ENCODE results near the gene HPSE2.

DNA sequence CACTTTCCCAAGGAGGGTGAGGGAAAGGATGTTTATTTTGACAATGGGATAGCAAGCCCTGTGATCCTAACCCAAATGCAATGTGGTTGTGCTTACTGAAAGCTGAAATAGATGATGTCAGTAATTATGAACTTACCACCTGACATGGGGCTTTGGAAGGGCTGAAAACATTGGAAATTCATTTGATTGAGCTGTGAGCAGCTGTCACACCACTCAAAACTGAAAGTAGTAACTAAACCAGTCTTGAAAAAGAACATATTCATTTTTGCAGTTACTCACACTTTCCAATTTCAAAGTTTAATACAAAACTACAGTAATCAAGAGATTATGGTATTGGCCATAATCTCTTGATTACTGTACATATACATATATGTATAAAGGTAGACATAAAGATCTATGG lies 633.4 kb downstream of the HPSE2 start:
- TF ChIP-seq POLR2A (IDR thresholded peaks at IDR 0.05; ENCODE audit: low read depth, low read length) (no peak), TAF1 (IDR thresholded peaks at IDR 0.05; ENCODE audit: low read depth, low read length) (no peak), POLR2AphosphoS5 (IDR thresholded peaks at IDR 0.05; ENCODE audit: low read depth, low read length) (no peak), SPI1 (IDR thresholded peaks at IDR 0.05; ENCODE audit: low read depth, low read length) (no peak), POU2F2 (IDR thresholded peaks at IDR 0.05; ENCODE audit: low read depth, low read length) (no peak)

Measured in GM12891 (cell line).